ENCODE measurements around the gene CCDC120.

CCDC120 gene

DNA sequence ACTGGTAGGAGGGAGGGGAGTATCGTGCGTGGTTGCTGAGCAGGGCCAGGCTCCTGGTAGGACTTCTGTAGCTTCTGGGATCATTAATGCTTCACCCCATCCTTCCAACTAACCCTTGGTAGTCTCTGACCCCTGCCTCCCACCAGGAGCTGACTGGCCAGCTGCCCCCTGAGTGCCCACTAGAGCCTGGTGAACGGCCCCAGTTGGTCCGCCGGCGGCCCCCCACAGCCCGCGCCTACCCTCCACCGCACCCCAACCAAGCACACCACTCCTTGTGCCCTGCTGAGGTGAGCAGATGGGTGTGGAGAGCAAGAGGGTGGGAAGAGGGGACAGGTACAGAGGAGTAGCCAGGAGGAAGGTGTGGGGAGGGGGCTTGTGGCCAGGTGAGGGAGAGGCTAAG, 4.9 kb downstream of the CCDC120 start:
- no peak for DNase-seq (ENCODE audit: low spot score)

DNA sequence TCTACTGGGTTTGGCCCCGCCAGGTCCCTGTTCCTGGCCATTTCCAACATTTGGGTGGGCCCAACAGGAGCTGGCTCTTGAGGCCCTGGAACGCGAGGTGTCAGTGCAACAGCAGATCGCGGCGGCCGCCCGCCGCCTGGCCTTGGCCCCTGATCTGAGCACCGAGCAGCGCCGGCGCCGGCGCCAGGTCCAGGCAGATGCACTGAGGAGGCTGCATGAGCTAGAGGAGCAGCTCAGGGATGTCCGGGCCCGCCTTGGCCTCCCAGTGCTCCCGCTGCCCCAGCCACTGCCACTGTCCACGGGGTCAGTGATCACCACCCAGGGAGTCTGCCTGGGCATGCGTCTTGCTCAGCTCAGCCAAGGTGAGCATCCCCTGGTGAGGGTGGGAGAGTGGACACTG, 5.5 kb downstream of the CCDC120 start:
- no peak for DNase-seq (ENCODE audit: low spot score)

DNA sequence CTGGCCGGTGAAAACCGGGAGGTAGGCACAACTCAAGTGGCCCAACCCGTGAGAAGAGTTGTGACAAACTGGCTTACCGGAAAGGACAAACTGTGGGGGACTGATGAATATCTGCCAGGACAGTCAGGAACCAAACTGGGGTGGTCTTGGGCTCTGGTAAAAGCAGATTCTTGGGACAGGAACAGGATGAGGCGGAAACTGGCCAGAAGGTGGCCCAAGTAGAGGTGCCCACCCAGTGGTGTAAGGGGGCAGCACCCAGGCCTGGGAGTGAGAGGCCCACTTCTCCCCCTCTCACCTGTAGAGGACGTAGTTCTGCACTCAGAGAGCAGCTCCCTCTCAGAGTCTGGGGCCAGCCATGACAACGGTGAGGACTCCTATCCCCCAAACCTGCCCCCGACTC, 5.9 kb downstream of the CCDC120 start:
- DNase-seq (ENCODE audit: low spot score): no peak

DNA sequence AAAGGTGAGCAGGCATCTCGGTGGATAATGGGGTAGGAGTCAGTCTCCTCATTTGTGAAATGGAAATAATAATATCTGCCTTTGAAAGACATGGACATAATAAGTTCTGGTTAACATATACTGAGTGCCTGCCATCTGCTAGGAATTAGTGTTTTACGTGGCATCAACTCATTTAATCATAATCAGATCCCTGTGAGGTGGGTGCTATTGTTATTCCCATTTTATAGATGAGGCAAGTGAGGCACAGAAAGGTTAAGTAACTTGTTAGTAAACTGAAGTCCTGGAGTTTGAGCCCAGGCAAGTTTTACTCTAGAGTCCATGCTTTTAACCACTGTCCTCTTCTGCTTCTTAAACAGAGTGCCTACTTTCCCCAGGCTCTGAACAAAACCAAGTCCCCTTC, 7.5 kb downstream of the CCDC120 start:
- no peak for DNase-seq (ENCODE audit: low spot score)

DNA sequence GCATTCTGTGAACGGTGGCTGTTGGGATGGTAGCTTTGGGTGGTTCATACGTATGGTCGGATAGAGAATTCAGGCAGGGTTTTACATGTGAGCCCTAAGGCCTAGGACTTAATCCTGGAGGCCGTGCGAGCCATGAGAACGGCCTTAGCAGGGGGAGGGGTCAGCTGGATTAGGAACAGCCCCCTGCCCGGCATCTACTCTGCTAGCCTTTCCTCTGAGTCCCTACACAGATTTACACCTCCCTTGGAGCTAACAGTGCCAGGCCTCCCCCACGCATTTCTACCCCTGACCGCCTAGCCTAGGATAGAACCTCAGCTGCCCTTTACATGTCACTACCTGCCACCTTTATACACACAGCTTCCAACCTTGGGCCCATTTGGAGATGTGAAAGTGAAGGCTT, 7.9 kb downstream of the CCDC120 start:
- DNase-seq (ENCODE audit: low spot score): no peak

DNA sequence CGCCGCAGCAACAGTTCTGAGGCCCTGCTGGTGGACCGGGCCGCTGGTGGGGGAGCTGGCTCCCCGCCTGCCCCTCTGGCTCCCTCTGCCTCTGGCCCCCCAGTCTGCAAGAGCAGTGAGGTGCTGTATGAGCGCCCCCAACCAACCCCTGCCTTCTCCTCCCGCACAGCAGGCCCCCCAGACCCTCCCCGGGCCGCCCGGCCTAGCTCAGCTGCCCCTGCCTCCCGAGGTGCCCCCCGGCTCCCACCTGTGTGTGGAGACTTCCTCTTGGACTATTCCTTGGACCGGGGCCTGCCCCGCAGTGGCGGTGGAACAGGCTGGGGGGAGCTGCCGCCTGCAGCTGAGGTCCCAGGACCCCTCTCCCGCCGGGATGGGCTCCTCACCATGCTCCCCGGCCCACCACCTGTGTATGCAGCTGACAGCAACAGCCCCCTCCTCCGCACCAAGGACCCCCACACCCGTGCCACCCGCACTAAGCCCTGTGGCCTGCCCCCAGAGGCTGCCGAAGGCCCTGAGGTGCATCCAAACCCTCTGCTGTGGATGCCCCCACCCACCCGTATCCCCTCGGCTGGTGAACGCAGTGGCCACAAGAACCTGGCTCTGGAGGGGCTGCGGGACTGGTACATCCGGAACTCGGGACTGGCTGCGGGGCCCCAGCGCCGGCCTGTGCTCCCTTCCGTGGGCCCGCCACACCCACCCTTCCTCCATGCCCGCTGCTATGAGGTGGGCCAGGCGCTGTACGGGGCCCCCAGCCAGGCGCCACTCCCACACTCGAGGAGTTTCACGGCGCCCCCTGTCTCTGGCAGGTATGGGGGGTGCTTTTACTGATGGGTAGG, 8.7 kb downstream of the CCDC120 start:
- no peak for DNase-seq (ENCODE audit: low spot score)

DNA sequence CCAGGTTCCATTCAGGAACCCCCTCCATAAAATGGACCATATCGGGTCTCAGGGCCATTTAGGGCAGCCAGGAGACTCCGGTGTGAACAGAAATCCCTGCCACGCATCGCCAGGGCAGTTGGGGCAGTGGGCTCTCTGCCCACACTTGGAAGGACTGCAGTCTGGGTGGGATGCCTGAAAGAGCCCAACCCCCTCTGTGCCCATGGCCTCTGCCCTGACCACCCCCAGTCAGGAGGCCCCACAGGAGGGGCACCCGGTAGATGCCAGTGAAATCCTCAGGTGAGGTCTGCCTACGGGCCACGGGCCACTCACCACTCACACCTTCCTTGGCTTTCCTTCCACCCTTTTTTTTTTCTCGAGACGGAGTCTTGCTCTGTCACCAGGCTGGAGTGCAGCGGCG, 10.2 kb downstream of the CCDC120 start:
- DNase-seq (ENCODE audit: low spot score): no peak

DNA sequence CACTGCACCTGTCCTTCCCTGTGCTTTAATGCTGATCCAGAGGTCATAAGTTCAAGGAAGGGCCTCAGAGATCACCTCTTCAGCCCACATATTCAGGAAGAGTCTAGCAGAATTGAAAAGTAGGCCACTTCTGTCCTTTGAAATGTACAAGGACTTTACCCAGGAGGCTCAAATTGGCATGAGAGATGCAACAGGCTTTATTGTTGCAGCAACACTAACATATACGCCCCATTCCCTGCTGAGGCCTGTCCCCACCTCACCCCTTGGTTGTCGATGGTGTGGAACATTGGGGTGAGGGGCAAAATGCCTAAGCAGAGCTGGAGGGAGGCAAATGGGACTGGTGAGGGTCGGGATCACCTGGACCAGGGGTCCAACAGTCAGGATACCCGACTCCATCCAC, 12.2 kb downstream of the CCDC120 start:
- DNase-seq (ENCODE audit: low spot score): no peak

DNA sequence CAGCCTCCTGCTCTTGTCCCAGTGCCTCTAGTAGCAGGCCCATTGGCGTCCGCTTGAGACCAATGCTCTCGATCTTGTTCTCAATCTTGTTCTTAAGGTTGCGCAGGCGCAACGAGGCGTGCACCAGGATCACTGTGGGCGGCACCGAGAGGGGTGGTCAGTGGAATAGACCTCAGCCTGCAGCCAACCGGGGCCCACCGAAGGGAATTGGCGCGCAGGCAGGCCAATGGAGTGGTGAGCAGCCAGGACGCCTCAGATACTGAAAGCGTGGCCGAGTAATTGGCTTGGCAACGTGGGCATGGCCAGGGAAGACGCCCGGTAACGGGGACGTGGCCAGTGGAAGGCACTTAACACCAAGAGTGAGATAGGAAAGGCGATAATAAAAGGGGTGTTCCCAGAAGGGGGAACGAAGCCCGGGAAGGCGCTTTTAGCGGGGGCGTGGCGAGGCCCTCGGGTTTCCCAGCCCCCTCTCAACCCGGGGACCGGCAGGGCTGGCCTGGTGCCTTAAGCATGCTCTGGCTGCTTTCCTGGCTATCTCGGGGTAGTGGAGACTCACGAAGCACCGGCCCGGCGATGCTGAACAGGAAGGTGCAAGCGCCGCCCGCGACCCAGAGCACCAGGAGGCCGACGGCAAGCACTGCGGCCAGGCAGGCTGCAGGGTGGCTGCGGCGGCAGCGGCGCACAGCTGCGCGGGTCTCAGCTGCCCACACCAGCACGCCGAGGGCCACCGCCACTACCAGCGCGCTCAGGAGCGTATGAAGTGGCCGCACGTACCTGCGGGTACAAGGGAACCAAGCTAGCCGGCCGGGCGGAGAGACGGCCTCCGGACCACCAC, 13.3 kb downstream of the CCDC120 start:
- peak; percentile 64 for DNase-seq (ENCODE audit: low spot score)

DNA sequence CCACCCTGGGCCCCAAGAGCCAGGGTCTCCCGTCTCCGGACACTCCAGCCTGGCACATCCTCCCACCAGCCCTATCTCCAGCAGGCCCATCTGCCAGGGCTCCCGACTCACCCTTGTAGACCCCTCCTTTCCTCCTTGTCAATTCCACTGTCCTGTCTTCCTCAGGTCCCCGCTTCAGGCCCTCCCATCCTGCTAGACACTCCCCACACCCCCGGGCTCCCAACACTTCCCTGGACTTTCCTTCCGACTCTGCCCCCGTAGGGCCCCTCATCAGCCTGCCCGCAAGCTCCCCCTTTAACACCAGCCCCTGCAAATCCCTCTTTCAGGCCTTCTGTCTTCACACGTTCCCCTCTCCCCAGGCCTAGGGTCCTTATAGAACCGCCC, 13.9 kb downstream of the CCDC120 start:
- no peak for DNase-seq (ENCODE audit: low spot score)

DNA sequence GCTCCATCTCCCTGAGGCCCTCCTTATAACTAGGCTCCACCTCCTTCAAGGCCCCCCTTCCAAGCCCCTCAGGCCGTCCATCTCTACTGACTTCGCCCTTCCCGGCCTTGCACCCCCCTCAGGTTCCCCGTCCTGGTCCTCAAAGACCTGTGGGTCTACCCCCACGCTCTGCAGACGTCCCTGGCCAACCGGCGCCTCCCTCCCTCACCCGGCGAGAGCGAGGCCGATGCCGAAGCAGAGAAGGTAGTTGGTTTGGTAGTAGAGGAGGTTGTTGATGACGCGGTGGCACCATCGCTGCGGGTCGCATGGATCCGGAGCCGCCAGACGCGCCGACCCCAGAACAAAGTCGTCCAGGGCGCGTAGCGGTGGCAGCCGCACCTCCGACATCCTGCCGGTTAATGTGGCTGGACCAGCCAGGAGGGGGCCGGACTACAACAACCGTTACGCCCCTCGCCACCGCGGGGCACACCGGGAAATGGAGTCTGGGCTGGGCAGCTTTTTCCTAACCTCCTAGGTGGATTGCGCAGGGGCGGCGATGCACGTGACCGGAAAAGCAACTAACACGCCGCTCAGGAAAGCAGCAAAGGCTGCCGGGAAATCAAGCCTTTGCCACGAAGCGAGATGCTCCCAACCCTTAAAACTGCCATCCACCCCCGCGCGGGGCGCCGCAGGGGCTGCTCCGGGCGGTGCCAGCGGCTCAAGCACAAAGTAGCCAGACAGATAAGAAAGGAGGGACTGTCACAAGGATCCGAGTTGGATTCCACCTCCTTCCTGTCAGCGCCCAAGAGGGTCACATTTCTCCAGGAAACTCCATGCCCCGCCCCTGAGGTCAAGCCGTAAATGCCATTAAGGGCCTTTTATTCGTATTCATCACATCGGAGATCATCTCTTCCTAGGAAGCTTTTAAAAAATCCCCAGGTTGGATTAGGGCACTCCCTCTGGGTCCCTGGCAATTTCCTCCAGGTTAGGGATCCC, 15.1 kb downstream of the CCDC120 start, which contains the start of gene PRAF2:
Gene PRAF2 (minus strand): TSS at position 402 of the 975 bp plus-strand sequence. CDS start 15 bp downstream, at position 387.
- DNase-seq (ENCODE audit: low spot score): peak; percentile 94

DNA sequence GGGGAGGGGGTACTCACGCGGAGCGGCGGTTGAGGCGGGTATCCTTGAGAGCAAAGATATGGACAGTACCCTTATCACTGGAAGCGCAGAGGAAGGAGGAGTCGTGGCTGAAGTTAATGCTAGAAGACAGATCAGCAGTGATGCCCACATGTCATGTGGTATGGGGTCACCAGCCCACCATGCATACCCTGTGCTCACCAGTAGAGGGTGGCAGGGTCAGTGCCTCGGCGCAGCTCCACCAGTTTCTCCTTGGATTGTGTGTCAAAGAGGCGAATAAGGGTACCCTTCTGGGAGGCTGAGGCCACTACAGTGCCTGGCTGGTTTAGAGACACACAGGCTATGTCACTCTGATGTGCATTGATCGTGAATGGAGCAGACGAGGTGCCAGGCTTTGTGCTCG, 16.5 kb downstream of the CCDC120 start:
- DNase-seq (ENCODE audit: low spot score): no peak

DNA sequence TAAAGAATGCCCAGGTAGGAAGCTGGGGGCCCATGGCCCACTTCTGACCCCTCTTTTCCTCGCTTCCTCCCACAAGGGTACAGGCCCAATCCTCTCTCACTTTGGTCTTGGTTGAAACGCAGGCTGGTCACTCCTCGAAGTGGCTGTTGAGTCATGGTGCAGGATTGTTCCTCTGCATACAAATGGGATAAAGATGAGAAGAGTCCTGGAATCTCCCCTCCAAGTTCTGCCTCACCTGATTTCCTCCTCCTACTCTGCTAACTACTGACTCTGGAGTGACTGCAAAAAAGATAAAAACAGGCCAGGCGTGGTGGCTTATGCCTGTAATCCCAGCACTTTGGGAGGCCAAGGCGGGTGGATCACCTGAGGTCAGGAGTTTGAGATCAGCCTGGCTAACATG, 19.1 kb downstream of the CCDC120 start:
- no peak for DNase-seq (ENCODE audit: low spot score)

DNA sequence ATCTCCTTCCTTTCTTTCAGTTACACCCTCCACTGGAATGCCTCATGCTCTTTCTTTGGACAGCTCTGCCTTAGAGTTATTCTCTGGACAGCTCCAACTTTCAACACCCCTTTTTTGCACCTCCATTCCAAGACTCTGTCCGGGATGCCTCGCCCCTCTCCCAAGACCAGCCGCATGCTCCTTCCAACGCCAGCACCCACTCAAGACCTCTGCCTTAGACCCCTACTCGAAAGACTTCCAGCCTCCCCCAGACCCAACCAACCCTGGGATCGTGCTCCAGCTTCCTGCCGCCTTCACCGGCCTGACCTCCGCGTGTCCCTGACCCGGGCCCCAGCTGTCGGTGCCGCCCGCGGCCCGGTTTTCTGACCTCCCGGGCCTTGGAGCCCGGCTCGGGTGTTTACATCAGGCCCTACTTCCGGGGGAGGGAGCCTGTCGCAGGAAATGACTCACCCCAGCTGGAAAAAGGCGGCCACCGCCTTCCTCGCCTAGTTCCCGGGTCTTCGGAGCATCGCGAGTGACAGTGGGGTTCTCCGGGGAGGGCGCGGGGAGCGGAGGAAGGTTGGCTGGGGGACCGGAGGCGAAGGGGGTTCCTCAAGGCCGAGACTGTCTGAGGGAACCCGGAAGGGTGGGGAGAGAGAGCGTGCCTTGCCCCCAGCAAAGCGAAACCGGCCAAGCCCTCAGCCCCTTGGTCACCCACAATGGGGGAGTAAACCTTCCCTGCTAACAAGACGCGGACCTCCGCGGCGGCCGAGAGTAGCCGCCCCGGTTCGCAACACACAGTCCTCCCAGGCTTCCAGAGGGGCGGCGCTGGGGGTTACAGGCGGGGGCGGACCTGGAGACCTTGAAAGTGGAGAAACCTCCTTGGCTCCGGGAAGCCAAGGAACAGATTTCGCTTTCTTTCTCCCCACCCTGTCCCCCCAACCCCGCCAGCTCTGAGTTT, 21.0 kb downstream of the CCDC120 start, which contains the start of gene WDR45:
Gene WDR45 (minus strand): TSS at position 399 of the 940 bp plus-strand sequence. CDS start 1,792 bp downstream, outside the sequence.
- DNase-seq (ENCODE audit: low spot score): peak; percentile 69

DNA sequence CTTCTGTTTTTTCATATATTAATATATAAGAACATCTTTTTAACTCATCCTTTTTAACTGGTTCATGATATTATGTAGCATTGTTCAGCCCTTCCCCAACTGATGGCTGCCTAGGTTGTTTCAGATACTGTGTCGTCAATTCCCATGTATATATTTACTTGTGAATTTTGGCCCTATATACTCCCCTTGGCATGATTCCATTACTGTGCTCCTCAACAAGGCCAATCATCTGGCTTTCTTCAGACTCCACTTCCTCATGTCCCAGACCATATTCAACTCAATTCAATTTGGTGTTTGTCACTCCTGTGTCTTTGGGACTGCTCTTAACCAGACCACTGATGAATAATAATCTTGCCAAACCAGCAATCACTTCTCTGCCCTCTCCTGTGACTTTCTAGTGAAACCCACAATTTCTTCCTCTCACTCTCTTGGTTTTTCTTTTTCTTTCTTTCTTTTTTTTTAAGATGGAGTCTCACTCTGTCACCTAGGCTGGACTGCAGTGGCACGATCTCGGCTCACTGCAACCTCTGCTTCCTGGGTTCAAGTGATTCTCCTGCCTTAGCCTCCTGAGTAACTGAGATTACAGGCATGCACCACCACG, 23.6 kb downstream of the CCDC120 start:
- DNase-seq (ENCODE audit: low spot score): no peak

DNA sequence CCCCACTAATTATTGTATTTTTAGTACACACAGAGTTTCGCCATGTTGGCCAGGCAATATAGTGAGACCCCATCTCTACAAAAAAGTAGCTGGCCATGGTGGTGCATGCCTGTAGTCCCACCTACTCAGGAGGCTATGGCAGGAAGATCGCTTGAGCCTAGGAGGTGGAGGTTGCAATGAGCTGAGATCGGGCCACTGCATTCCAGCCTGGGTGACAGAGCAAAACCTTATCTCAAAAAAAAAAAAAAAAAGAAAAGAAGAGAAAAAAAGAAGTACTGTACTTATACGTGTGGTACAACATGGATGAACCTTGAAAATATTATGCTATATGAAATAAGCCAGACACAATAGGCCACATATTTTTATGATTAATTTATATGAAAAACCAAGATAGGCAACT, 30.8 kb downstream of the CCDC120 start:
- DNase-seq (ENCODE audit: low spot score): no peak

DNA sequence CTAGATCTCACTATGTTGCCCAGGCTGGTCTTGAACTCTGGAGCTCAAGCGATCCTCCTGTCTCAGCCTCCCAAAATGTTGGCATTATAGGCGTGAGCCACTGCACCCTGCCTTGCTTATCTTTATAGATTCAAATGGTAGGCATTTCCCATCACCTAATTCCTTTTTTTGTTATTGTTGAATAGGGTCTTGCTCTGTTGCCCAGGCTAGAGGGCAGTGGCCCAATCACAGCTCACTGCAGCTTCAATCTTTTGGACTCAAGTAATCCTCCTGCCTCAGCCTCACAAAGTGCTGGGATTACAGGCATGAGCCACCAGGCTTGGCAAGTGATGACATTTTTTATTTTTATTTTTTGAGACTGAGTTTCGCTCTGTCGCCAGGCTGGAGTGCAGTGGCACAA, 37.6 kb downstream of the CCDC120 start:
- DNase-seq (ENCODE audit: low spot score): no peak

DNA sequence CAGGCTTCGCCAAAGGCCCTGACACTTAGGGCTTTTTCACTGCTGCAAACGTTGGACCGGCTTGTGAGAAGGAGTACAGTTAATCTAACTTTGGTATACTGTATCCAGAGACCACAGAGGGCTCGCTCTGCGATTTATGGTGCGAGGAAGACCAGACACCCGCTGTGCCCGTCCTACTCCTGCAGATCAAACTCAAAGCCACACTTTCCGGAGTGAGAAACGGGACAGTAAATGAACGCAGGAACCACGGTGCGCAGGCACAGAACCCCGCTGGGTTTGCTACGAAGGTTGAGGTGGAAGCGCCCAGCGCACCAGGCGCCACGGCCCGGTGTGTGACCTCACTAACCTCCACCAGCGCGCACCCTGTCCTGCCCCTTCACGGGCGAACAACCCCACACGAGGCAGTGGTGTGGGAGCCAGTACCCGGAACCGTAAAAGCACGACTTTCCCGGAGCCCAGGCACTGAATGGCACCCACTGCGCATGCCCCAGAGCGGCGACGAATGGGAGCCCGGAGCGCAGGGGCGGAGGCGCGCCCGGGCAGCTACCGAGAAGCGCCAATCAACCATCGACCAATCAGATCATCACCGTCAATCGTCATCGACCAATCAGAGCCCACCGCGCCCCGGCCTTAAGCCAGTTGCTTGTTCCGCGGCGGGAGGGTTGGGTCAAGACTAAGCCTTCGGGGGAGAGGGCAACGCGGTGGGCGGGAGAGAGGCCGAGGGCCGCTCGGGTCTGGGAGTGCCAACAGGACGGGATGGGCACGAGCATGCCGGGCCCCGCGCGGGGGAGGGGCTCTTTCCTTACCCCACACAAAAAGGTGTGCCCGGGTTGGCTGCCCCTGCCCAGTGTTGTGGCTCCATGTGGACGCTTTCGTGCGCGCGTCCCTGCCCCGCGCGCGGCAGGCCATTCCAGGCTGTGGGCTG, 42.2 kb downstream of the CCDC120 start:
- DNase-seq (ENCODE audit: low spot score): peak; percentile 98

DNA sequence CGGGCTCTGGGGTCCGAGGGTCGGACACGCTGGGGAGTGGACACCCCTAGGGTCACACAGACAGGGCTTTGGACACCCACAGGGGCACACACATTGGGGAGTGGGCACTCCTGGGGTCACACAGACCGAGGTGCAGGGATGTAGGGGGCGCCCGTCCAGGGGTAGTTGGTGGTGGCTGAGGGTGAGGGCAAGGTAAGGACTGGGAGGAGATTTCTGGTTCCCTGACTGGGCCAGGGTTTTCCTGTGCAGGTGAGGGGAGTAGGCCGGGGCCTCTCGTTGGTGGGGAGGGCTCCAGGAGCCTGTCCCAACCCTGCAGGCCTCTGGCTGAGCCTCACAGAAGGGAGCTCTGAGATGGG, 42.8 kb downstream of the CCDC120 start:
- DNase-seq (ENCODE audit: low spot score): peak; percentile 16

All from iPS-NIHi11 (cell line).